Body of pancreas (tissue), 4 donors: ENCODE measurements around the gene CEP43.

Source experiments
- CTCF ChIP-seq, 7 experiments: fragments of 450-650 bp in 4 of 7; fragments of 200-600 bp in 3 of 7; sonication (generic) in 3 of 7; IDR thresholded peaks; one replicate each; pipeline ENCODE4 v1.5.1; 2016 to 2019; ENCODE audit warnings: antibody characterized with exemption in 7 of 7
- POLR2A ChIP-seq, 3 donors: fragments of 450-650 bp; IDR thresholded peaks; one replicate each; pipeline ENCODE4 v1.6.1; 2016; ENCODE audit warnings: antibody characterized with exemption in 3 of 3, mild to moderate bottlenecking in 2 of 3

GRCh38 chr6:166950443-166950821 lies 48.8 kb upstream of the CEP43 start:
- no peak for TF ChIP-seq CTCF (IDR thresholded peaks at IDR 0.05)
- TF ChIP-seq POLR2A (IDR thresholded peaks at IDR 0.05) = no peak
